GM12874 (cell line): Measurements from ENCODE around the gene GRIA2.

Experiments
- TF ChIP-seq, protein P1 (sequence below): IDR thresholded peaks from 2 replicates; pipeline ENCODE4 v1.5.1; 2011; ENCODE audit warnings: low read depth, mild to moderate bottlenecking, control low read depth, low read length, moderate library complexity; ENCODE audit not compliant: insufficient read depth

The GRIA2 gene

DNA sequence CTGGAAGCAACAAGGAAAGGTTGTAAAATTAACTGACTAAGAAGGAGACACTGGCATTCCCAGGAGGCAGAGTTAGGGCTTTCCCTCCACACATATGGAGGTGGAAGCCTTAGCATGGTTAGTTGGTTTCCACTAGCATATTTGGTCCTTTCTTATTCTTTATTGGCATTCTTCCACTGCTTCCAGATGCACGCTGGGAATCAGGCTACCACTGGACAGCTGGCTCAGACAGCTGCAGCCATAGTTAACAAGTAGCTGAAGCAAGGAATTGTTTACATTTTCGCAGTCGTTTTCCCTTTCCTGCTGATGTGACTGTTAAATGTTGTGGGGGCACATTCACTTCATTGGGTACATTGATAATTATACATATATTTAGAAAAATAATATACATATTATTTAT is 169.2 kb downstream of the GRIA2 start:
- TF ChIP-seq, protein P1, sequence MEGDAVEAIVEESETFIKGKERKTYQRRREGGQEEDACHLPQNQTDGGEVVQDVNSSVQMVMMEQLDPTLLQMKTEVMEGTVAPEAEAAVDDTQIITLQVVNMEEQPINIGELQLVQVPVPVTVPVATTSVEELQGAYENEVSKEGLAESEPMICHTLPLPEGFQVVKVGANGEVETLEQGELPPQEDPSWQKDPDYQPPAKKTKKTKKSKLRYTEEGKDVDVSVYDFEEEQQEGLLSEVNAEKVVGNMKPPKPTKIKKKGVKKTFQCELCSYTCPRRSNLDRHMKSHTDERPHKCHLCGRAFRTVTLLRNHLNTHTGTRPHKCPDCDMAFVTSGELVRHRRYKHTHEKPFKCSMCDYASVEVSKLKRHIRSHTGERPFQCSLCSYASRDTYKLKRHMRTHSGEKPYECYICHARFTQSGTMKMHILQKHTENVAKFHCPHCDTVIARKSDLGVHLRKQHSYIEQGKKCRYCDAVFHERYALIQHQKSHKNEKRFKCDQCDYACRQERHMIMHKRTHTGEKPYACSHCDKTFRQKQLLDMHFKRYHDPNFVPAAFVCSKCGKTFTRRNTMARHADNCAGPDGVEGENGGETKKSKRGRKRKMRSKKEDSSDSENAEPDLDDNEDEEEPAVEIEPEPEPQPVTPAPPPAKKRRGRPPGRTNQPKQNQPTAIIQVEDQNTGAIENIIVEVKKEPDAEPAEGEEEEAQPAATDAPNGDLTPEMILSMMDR: no peak

DNA sequence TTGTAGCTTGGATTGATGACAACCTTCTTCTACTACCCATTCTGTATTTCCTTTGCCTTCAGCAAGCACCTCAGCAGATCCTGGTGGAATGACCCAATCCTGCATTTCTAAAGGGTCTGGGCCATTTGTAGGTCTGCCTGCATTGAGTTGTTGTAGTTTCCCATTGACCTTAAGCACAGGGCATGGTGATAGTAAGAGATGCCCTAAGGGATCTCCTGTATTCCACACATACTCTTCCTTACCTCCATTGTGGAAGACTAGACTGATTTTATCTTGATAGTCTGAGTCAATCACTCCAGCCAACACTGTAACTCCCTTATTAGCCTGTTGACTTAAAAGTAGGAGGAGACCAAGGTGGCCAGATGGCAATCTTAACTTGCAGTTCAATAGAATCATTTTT is 184.5 kb downstream of the GRIA2 start:
- TF ChIP-seq, protein P1: no peak
